ENCODE data around the gene HHAT.

The HHAT gene

GRCh38 chr1:210633636-210634035 lies 304.9 kb downstream of the HHAT start:
- H3K4me1 ChIP-seq (ENCODE audit: control insufficient read depth, insufficient read depth, low read length): no peaks in the 10 kb centered on the region
- no peak overlapping the region for H3K4me3 ChIP-seq (ENCODE audit: low read length)
- no peaks in the 10 kb centered on the region for H3K36me3 ChIP-seq (ENCODE audit: control insufficient read depth, insufficient read depth, low read length)
- H3K9me3 ChIP-seq (ENCODE audit: control insufficient read depth, low read length): no peaks in the 10 kb centered on the region
- H3K9ac ChIP-seq (ENCODE audit: low read length): no peak overlapping the region
- no peaks in the 10 kb centered on the region for H3K27me3 ChIP-seq (ENCODE audit: control insufficient read depth, insufficient read depth, low read length)

- H3K9me3 ChIP-seq (ENCODE audit: control insufficient read depth, low read length): no peaks in the 10 kb centered on the region
- no peak overlapping the region for H3K9ac ChIP-seq (ENCODE audit: low read length)
- no peaks in the 10 kb centered on the region for H3K4me1 ChIP-seq (ENCODE audit: control insufficient read depth, insufficient read depth, low read length)
- no peaks in the 10 kb centered on the region for H3K36me3 ChIP-seq (ENCODE audit: control insufficient read depth, insufficient read depth, low read length)
- no peak overlapping the region for H3K4me3 ChIP-seq (ENCODE audit: low read length)
- no peaks in the 10 kb centered on the region for H3K27me3 ChIP-seq (ENCODE audit: control insufficient read depth, insufficient read depth, low read length)
These were observed 306.4 kb downstream of the HHAT start for GRCh38 chr1:210635108-210635507.

- no peaks in the 10 kb centered on the region for H3K9me3 ChIP-seq (ENCODE audit: control insufficient read depth, low read length)
- no peaks in the 10 kb centered on the region for H3K36me3 ChIP-seq (ENCODE audit: control insufficient read depth, insufficient read depth, low read length)
- H3K4me1 ChIP-seq (ENCODE audit: control insufficient read depth, insufficient read depth, low read length): no peaks in the 10 kb centered on the region
- H3K9ac ChIP-seq (ENCODE audit: low read length): no peak overlapping the region
- H3K4me3 ChIP-seq (ENCODE audit: low read length): no peak overlapping the region
- no peaks in the 10 kb centered on the region for H3K27me3 ChIP-seq (ENCODE audit: control insufficient read depth, insufficient read depth, low read length)
These were observed 312.9 kb downstream of the HHAT start for GRCh38 chr1:210641582-210641981.

- Histone ChIP-seq H3K9me3 (ENCODE audit: control insufficient read depth, low read length) (no peaks in the 10 kb centered on the region), H3K4me1 (ENCODE audit: control insufficient read depth, insufficient read depth, low read length) (no peaks in the 10 kb centered on the region), H3K27me3 (ENCODE audit: control insufficient read depth, insufficient read depth, low read length) (no peaks in the 10 kb centered on the region), H3K36me3 (ENCODE audit: control insufficient read depth, insufficient read depth, low read length) (no peaks in the 10 kb centered on the region), H3K9ac (ENCODE audit: low read length) (no peak overlapping the region), H3K4me3 (ENCODE audit: low read length) (no peak overlapping the region)
These were observed 317.0 kb downstream of the HHAT start for GRCh38 chr1:210645582-210646257.

GRCh38 chr1:210646258-210646616 lies 317.5 kb downstream of the HHAT start:
- Histone ChIP-seq H3K4me1 (ENCODE audit: control insufficient read depth, insufficient read depth, low read length) (no peaks in the 10 kb centered on the region), H3K36me3 (ENCODE audit: control insufficient read depth, insufficient read depth, low read length) (no peaks in the 10 kb centered on the region), H3K27me3 (ENCODE audit: control insufficient read depth, insufficient read depth, low read length) (no peaks in the 10 kb centered on the region), H3K9me3 (ENCODE audit: control insufficient read depth, low read length) (no peaks in the 10 kb centered on the region), H3K9ac (ENCODE audit: low read length) (no peak overlapping the region), H3K4me3 (ENCODE audit: low read length) (no peak overlapping the region)

GRCh38 chr1:210647406-210648333 lies 319.0 kb downstream of the HHAT start:
- Histone ChIP-seq H3K27me3 (ENCODE audit: control insufficient read depth, insufficient read depth, low read length) (no peaks in the 10 kb centered on the region), H3K36me3 (ENCODE audit: control insufficient read depth, insufficient read depth, low read length) (no peaks in the 10 kb centered on the region), H3K9me3 (ENCODE audit: control insufficient read depth, low read length) (no peaks in the 10 kb centered on the region), H3K4me3 (ENCODE audit: low read length) (no peak overlapping the region), H3K4me1 (ENCODE audit: control insufficient read depth, insufficient read depth, low read length) (no peaks in the 10 kb centered on the region), H3K9ac (ENCODE audit: low read length) (no peak overlapping the region)

- H3K9me3 ChIP-seq (ENCODE audit: control insufficient read depth, low read length): no peaks in the 10 kb centered on the region
- H3K4me3 ChIP-seq (ENCODE audit: low read length): no peak overlapping the region
- no peaks in the 10 kb centered on the region for H3K4me1 ChIP-seq (ENCODE audit: control insufficient read depth, insufficient read depth, low read length)
- H3K36me3 ChIP-seq (ENCODE audit: control insufficient read depth, insufficient read depth, low read length): no peaks in the 10 kb centered on the region
- no peak overlapping the region for H3K9ac ChIP-seq (ENCODE audit: low read length)
- H3K27me3 ChIP-seq (ENCODE audit: control insufficient read depth, insufficient read depth, low read length): no peaks in the 10 kb centered on the region
These were observed 320.0 kb downstream of the HHAT start for GRCh38 chr1:210648588-210649269.

GRCh38 chr1:210650403-210650802 lies 321.7 kb downstream of the HHAT start:
- Histone ChIP-seq H3K36me3 (ENCODE audit: control insufficient read depth, insufficient read depth, low read length) (no peaks in the 10 kb centered on the region), H3K4me3 (ENCODE audit: low read length) (no peak overlapping the region), H3K27me3 (ENCODE audit: control insufficient read depth, insufficient read depth, low read length) (no peaks in the 10 kb centered on the region), H3K9me3 (ENCODE audit: control insufficient read depth, low read length) (no peaks in the 10 kb centered on the region), H3K4me1 (ENCODE audit: control insufficient read depth, insufficient read depth, low read length) (no peaks in the 10 kb centered on the region), H3K9ac (ENCODE audit: low read length) (no peak overlapping the region)

- no peak overlapping the region for H3K9ac ChIP-seq (ENCODE audit: low read length)
These were observed 323.7 kb downstream of the HHAT start for GRCh38 chr1:210652329-210652954.

GRCh38 chr1:210653771-210654170 lies 325.1 kb downstream of the HHAT start:
- Histone ChIP-seq H3K4me3 (ENCODE audit: low read length) (no peak overlapping the region), H3K9ac (ENCODE audit: low read length) (no peak overlapping the region), H3K36me3 (ENCODE audit: control insufficient read depth, insufficient read depth, low read length) (no peaks in the 10 kb centered on the region)

More at GRCh38 chr1:210652329-210652954, 323.7 kb downstream of the HHAT start:
- Histone ChIP-seq H3K36me3 (ENCODE audit: control insufficient read depth, insufficient read depth, low read length) (no peaks in the 10 kb centered on the region), H3K9me3 (ENCODE audit: control insufficient read depth, low read length) (no peaks in the 10 kb centered on the region), H3K4me3 (ENCODE audit: low read length) (no peak overlapping the region), H3K27me3 (ENCODE audit: control insufficient read depth, insufficient read depth, low read length) (no peaks in the 10 kb centered on the region), H3K4me1 (ENCODE audit: control insufficient read depth, insufficient read depth, low read length) (no peaks in the 10 kb centered on the region)

GRCh38 chr1:210654176-210654981 lies 325.7 kb downstream of the HHAT start:
- Histone ChIP-seq H3K4me1 (ENCODE audit: control insufficient read depth, insufficient read depth, low read length) (no peaks in the 10 kb centered on the region), H3K27me3 (ENCODE audit: control insufficient read depth, insufficient read depth, low read length) (no peaks in the 10 kb centered on the region), H3K9ac (ENCODE audit: low read length) (no peak overlapping the region), H3K9me3 (ENCODE audit: control insufficient read depth, low read length) (no peaks in the 10 kb centered on the region), H3K36me3 (ENCODE audit: control insufficient read depth, insufficient read depth, low read length) (no peaks in the 10 kb centered on the region), H3K4me3 (ENCODE audit: low read length) (no peak overlapping the region)

More at GRCh38 chr1:210653771-210654170, 325.1 kb downstream of the HHAT start:
- Histone ChIP-seq H3K9me3 (ENCODE audit: control insufficient read depth, low read length) (no peaks in the 10 kb centered on the region), H3K27me3 (ENCODE audit: control insufficient read depth, insufficient read depth, low read length) (no peaks in the 10 kb centered on the region), H3K4me1 (ENCODE audit: control insufficient read depth, insufficient read depth, low read length) (no peaks in the 10 kb centered on the region)

All from mucosa of stomach (tissue), 1 donor.